Measurements from ENCODE around the gene FLNB. TPM values are rescaled to one million over a fixed set of nuclear protein-coding genes. Genes with fewer than 3 reads are reported as not detected.

The FLNB gene
- total RNA-seq, 1 experiment from 2014 or later: 127 TPM

DNA sequence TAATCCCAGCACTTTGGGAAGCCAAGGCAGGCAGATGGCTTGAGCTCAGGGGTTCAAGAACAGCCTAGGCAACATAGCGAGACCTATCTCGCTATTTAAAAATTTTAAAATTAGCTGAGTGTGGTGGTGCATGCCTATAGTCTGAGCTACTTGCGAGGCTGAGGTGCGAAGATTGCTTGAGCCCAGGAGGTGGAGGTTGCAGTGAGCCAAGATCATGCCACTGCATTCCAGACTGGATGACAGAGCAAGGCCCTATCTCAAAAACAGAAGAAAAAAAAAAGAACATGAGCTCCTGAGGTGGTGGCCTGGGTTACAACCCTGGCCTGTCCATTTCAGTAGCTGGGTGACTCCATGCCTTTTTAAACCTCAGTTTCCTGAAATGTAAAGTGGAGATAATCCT lies 195.3 kb downstream of the FLNB start:
- Mint-ChIP-seq H3K27ac (no peak overlapping the region), H3K27me3 (ENCODE audit: low read depth) (no peaks in the 10 kb centered on the region; the same call in 1 of the 2 replicates), H3K36me3 (no peaks in the 10 kb centered on the region), H3K4me3 (no peak overlapping the region), H3K9me3 (peaks cover 7% of the 10 kb centered on the region; the same call in 1 of the 2 replicates), H3K4me1 (no peaks in the 10 kb centered on the region)
- POLR2A ChIA-PET: no interaction called here
- DNase-seq (ENCODE audit: low spot score) (no peak), ATAC-seq (no peak)
- no peak for TF ChIP-seq ZBTB21 (CRISPR knock-in tag; IDR thresholded peaks at IDR 0.05; ENCODE audit: borderline replicate concordance)
- no peak for TF ChIP-seq SP1 (CRISPR knock-in tag; conservative IDR thresholded peaks at IDR 0.05)
- no peak for TF ChIP-seq TEAD4 (CRISPR knock-in tag; IDR thresholded peaks at IDR 0.05)
- no peak for TF ChIP-seq ZNF423 (CRISPR knock-in tag; IDR thresholded peaks at IDR 0.05)
- no peak for TF ChIP-seq NR3C1 (CRISPR knock-in tag; conservative IDR thresholded peaks at IDR 0.05; ENCODE audit: low read depth)
- no peak for TF ChIP-seq ZNF121 (CRISPR knock-in tag; IDR thresholded peaks at IDR 0.05)
- TF ChIP-seq, protein P1, sequence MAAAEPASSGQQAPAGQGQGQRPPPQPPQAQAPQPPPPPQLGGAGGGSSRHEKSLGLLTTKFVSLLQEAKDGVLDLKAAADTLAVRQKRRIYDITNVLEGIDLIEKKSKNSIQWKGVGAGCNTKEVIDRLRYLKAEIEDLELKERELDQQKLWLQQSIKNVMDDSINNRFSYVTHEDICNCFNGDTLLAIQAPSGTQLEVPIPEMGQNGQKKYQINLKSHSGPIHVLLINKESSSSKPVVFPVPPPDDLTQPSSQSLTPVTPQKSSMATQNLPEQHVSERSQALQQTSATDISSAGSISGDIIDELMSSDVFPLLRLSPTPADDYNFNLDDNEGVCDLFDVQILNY (CRISPR knock-in tag; IDR thresholded peaks at IDR 0.05): no peak
- TF ChIP-seq, protein P2, sequence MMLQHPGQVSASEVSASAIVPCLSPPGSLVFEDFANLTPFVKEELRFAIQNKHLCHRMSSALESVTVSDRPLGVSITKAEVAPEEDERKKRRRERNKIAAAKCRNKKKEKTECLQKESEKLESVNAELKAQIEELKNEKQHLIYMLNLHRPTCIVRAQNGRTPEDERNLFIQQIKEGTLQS (CRISPR knock-in tag; conservative IDR thresholded peaks at IDR 0.05): no peak
- TF ChIP-seq, protein P3, sequence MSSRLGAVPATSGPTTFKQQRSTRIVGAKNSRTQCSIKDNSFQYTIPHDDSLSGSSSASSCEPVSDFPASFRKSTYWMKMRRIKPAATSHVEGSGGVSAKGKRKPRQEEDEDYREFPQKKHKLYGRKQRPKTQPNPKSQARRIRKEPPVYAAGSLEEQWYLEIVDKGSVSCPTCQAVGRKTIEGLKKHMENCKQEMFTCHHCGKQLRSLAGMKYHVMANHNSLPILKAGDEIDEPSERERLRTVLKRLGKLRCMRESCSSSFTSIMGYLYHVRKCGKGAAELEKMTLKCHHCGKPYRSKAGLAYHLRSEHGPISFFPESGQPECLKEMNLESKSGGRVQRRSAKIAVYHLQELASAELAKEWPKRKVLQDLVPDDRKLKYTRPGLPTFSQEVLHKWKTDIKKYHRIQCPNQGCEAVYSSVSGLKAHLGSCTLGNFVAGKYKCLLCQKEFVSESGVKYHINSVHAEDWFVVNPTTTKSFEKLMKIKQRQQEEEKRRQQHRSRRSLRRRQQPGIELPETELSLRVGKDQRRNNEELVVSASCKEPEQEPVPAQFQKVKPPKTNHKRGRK (CRISPR knock-in tag; IDR thresholded peaks at IDR 0.05; ENCODE audit: borderline replicate concordance): no peak
- TF ChIP-seq ESRRA (CRISPR knock-in tag; IDR thresholded peaks at IDR 0.05; ENCODE audit: borderline replicate concordance): no peak
- TF ChIP-seq, protein P4, sequence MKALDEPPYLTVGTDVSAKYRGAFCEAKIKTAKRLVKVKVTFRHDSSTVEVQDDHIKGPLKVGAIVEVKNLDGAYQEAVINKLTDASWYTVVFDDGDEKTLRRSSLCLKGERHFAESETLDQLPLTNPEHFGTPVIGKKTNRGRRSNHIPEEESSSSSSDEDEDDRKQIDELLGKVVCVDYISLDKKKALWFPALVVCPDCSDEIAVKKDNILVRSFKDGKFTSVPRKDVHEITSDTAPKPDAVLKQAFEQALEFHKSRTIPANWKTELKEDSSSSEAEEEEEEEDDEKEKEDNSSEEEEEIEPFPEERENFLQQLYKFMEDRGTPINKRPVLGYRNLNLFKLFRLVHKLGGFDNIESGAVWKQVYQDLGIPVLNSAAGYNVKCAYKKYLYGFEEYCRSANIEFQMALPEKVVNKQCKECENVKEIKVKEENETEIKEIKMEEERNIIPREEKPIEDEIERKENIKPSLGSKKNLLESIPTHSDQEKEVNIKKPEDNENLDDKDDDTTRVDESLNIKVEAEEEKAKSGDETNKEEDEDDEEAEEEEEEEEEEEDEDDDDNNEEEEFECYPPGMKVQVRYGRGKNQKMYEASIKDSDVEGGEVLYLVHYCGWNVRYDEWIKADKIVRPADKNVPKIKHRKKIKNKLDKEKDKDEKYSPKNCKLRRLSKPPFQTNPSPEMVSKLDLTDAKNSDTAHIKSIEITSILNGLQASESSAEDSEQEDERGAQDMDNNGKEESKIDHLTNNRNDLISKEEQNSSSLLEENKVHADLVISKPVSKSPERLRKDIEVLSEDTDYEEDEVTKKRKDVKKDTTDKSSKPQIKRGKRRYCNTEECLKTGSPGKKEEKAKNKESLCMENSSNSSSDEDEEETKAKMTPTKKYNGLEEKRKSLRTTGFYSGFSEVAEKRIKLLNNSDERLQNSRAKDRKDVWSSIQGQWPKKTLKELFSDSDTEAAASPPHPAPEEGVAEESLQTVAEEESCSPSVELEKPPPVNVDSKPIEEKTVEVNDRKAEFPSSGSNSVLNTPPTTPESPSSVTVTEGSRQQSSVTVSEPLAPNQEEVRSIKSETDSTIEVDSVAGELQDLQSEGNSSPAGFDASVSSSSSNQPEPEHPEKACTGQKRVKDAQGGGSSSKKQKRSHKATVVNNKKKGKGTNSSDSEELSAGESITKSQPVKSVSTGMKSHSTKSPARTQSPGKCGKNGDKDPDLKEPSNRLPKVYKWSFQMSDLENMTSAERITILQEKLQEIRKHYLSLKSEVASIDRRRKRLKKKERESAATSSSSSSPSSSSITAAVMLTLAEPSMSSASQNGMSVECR (CRISPR knock-in tag; IDR thresholded peaks at IDR 0.05; ENCODE audit: borderline replicate concordance): no peak
- TF ChIP-seq, protein P5, sequence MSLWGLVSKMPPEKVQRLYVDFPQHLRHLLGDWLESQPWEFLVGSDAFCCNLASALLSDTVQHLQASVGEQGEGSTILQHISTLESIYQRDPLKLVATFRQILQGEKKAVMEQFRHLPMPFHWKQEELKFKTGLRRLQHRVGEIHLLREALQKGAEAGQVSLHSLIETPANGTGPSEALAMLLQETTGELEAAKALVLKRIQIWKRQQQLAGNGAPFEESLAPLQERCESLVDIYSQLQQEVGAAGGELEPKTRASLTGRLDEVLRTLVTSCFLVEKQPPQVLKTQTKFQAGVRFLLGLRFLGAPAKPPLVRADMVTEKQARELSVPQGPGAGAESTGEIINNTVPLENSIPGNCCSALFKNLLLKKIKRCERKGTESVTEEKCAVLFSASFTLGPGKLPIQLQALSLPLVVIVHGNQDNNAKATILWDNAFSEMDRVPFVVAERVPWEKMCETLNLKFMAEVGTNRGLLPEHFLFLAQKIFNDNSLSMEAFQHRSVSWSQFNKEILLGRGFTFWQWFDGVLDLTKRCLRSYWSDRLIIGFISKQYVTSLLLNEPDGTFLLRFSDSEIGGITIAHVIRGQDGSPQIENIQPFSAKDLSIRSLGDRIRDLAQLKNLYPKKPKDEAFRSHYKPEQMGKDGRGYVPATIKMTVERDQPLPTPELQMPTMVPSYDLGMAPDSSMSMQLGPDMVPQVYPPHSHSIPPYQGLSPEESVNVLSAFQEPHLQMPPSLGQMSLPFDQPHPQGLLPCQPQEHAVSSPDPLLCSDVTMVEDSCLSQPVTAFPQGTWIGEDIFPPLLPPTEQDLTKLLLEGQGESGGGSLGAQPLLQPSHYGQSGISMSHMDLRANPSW (CRISPR knock-in tag; conservative IDR thresholded peaks at IDR 0.05; ENCODE audit: low read depth): no peak
- TF ChIP-seq, protein P6, sequence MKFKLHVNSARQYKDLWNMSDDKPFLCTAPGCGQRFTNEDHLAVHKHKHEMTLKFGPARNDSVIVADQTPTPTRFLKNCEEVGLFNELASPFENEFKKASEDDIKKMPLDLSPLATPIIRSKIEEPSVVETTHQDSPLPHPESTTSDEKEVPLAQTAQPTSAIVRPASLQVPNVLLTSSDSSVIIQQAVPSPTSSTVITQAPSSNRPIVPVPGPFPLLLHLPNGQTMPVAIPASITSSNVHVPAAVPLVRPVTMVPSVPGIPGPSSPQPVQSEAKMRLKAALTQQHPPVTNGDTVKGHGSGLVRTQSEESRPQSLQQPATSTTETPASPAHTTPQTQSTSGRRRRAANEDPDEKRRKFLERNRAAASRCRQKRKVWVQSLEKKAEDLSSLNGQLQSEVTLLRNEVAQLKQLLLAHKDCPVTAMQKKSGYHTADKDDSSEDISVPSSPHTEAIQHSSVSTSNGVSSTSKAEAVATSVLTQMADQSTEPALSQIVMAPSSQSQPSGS (CRISPR knock-in tag; IDR thresholded peaks at IDR 0.05; ENCODE audit: borderline replicate concordance, low read depth): no peak
- CTCF ChIA-PET: interaction anchor here (1.1 to 2.1 kb wide), 4 partner anchors 13 to 26 kb away, joined by 3 to 9 read pairs (median 8); no protein-coding TSS in a partner anchor

DNA sequence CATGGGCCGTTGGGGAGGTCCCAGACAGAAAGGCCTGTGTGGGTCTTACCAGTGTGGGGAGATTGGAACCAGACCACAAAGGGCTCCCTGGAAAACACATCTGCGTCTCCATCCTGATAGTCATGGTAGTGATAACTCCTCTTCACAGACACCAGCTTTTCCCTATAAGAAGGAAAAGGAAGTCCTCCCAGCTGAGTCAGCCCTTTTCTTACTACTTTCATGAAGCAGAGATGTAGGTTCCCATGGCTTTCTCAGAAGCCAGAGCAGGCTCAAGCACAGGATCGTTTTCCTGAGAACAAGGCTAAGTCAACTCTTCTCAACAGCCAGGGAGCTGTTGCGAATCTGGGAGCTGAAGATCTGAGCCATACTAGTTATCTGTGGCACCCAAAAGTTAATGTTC lies 196.5 kb downstream of the FLNB start:
- Mint-ChIP-seq H3K9me3 (peaks cover 7% of the 10 kb centered on the region; the same call in 1 of the 2 replicates), H3K4me3 (no peak overlapping the region), H3K36me3 (no peaks in the 10 kb centered on the region), H3K4me1 (no peaks in the 10 kb centered on the region), H3K27me3 (ENCODE audit: low read depth) (no peaks in the 10 kb centered on the region; the same call in 1 of the 2 replicates), H3K27ac (no peak overlapping the region)
- ChIA-PET POLR2A (no interaction called here), CTCF (interaction anchor here (1.1 kb wide), 2 partner anchors 16 to 27 kb away, joined by 4 to 6 read pairs; no protein-coding TSS in a partner anchor)
- DNase-seq (ENCODE audit: low spot score): no peak
- no peak for ATAC-seq
- TF ChIP-seq, protein P7, sequence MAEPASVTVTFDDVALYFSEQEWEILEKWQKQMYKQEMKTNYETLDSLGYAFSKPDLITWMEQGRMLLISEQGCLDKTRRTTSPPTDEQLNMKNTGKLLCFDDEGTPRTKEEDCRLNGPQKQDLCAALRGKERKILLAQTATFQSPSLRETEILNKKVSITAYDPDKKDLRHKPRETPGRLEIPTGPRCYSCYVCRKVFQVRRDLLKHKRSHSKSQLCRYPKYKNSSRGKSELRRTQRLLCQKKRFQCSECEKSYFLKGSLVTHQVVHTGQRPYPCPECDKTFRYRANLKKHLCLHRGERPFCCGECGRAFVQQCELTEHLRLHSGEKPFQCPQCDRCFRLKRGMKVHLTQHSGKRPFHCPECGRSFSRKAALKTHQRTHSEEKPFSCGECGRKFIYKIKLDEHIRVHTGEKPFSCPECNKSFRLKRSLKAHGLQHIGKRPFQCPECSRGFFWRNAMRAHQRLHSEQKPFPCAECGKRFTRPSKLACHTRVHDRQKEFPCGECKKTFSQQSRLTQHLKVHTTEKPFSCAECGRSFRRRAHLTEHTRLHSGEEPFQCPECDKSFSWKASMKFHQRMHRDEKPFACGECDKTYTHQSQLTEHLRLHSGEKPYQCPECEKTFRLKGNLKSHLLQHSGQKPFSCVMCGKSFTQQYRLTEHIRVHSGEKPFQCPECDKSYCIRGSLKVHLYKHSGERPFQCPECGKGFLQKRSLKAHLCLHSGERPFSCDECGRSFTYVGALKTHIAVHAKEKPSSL (CRISPR knock-in tag; conservative IDR thresholded peaks at IDR 0.05): no peak
- TF ChIP-seq IRF2 (CRISPR knock-in tag; IDR thresholded peaks at IDR 0.05; ENCODE audit: borderline replicate concordance, low read depth) (no peak), GABPB1 (CRISPR knock-in tag; IDR thresholded peaks at IDR 0.05) (no peak), OVOL2 (CRISPR knock-in tag; IDR thresholded peaks at IDR 0.05; ENCODE audit: borderline replicate concordance) (no peak)
